CD4-positive, alpha-beta memory T cell (primary cell): ENCODE measurements around the gene SLC8A3. TPM values are rescaled to one million over a fixed set of nuclear protein-coding genes. Genes with fewer than 3 reads are reported as not detected.
A peak's percentile ranks its signal among the peaks of the same experiment; 100 is the strongest.

Source experiments
- CTCF ChIA-PET: fragments of 350-600 bp; sonication (Branson Sonifier 250); formaldehyde crosslinking; loops from one replicate; lab custom pipeline; 2021; ENCODE audit warnings: inconsistent platforms; ENCODE audit not compliant: partially characterized antibody; lab: Charles Lee
- POLR2A ChIA-PET: fragments of 350-600 bp; sonication (Branson Sonifier 250); formaldehyde crosslinking; loops from one replicate; lab custom pipeline; 2021; ENCODE audit not compliant: partially characterized antibody; lab: Charles Lee
- DNase-seq, 5 donors: peaks; one replicate each; pipeline versions ENCODE4 v3.0.0 to v3.0.0-alpha.2; 2020 to 2022; ENCODE audit warnings: mixed read lengths in 1 of 5
- H3K27ac ChIP-seq: one replicate; pipeline ENCODE4 v1.7.0; 2013; ENCODE audit warnings: low read depth, low read length
- H3K27me3 ChIP-seq: 2 replicates; pipeline ENCODE4 v1.7.0; 2013; ENCODE audit warnings: mild to moderate bottlenecking, low read length, moderate library complexity; ENCODE audit not compliant: insufficient read depth
- H3K36me3 ChIP-seq: 2 replicates; pipeline ENCODE4 v1.7.0; 2013; ENCODE audit warnings: mild to moderate bottlenecking, low read length, moderate library complexity; ENCODE audit not compliant: insufficient read depth
- H3K4me1 ChIP-seq: 2 replicates; pipeline ENCODE4 v1.7.0; 2013; ENCODE audit warnings: mild to moderate bottlenecking, low read length, moderate library complexity; ENCODE audit not compliant: insufficient read depth
- H3K4me3 ChIP-seq, 2 donors: one replicate each; pipeline ENCODE4 v1.7.0; 2013; ENCODE audit warnings: low read length in 2 of 2, mild to moderate bottlenecking in 1 of 2
- H3K9me3 ChIP-seq, 2 donors: one replicate each; pipeline ENCODE4 v1.7.0; 2013; ENCODE audit warnings: low read length in 2 of 2, control low read depth in 1 of 2; ENCODE audit not compliant: control insufficient read depth in 1 of 2
- H3K27ac Mint-ChIP-seq, 7 donors: one replicate each; pipeline ENCODE4 v1.8.0; 2020 to 2021; ENCODE audit warnings: mixed read lengths in 7 of 7, mild to moderate bottlenecking in 6 of 7, inconsistent platforms in 3 of 7, moderate library complexity in 3 of 7
- H3K27me3 Mint-ChIP-seq, 2 donors: one replicate each; pipeline ENCODE4 v1.8.0; 2020 to 2021; ENCODE audit warnings: mixed read lengths in 2 of 2
- H3K36me3 Mint-ChIP-seq, 2 donors: one replicate each; pipeline ENCODE4 v1.8.0; 2020 to 2021; ENCODE audit warnings: mixed read lengths in 2 of 2, inconsistent platforms in 1 of 2, mild to moderate bottlenecking in 1 of 2
- H3K4me1 Mint-ChIP-seq, 4 donors: one replicate each; pipeline ENCODE4 v1.8.0; 2020 to 2021; ENCODE audit warnings: mixed read lengths in 4 of 4, mild to moderate bottlenecking in 1 of 4
- H3K4me3 Mint-ChIP-seq, 8 donors: one replicate each; pipeline ENCODE4 v1.8.0; 2020 to 2021; ENCODE audit warnings: mixed read lengths in 8 of 8, mild to moderate bottlenecking in 7 of 8, moderate library complexity in 6 of 8, inconsistent platforms in 3 of 8
- H3K9me3 Mint-ChIP-seq, 8 donors: one replicate each; pipeline ENCODE4 v1.8.0; 2020 to 2021; ENCODE audit warnings: mixed read lengths in 8 of 8, mild to moderate bottlenecking in 5 of 8, inconsistent platforms in 3 of 8, moderate library complexity in 1 of 8
- intact Hi-C: fragments of 100-400 bp; cut with micrococcal nuclease; formaldehyde crosslinking; loops from one replicate; pipeline ENCODE4 v1.15.1; 2023
- polyA plus RNA-seq, 2 donors: library from polyadenylated mRNA; unstranded; fragments of 300-500 nt; fragmentation: Illumina TruSeq; gene quantifications; one replicate each; pipeline ENCODE4 v1.2.3, GENCODE V29; 2021
- total RNA-seq, 2 experiments: library from RNA; stranded (reverse); gene quantifications; one replicate each; pipeline ENCODE4 v1.2.3, GENCODE V29; 2021

The SLC8A3 gene
- total and polyA plus RNA-seq, 4 experiments from 2014 or later = not detected

- no peak for DNase-seq
- H3K9me3 Mint-ChIP-seq = no peaks in the 10 kb centered on the region
Measured at GRCh38 chr14:70077005-70077404, 111.7 kb downstream of the SLC8A3 start.

DNA sequence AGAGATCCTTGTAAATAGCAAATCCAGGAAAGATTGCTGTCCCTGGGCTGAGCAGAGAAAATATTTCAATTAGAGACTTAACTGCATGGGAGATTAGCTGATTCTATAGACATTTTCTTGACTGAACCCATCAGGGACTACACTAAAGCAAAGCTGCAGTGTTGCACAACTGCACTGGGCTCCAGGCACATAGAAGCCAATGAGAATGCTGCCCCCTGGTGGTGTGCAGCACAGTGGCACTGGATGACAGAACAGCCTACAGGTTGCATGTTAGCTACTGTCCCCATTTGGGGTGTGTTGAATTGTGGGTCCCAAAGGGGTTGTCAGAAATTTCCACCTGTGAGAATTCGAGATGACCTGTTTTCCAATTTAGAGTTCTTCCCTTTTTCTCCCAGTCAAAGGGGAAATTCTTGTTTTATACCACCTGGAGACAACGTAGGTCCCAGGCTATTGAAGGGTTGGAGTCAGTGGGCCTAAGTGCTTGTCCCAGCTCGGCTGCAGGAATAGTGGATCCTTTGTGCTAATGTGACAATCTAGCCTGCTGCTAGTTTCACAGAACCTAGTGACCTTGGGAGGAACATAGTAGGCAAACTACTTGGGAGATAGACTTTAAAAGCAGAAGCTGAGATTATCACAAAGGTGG lies 114.7 kb downstream of the SLC8A3 start:
- CTCF ChIA-PET = interaction anchor here (1.2 kb wide), 1 partner anchor 256 kb away, joined by 5 read pairs; no protein-coding TSS in a partner anchor
- Mint-ChIP-seq H3K9me3 (no peaks in the 10 kb centered on the region), H3K27ac (no peak overlapping the region), H3K4me1 (no peaks in the 10 kb centered on the region), H3K4me3 (no peak overlapping the region), H3K27me3 (peaks cover 8 to 24% of the 10 kb centered on the region in 2 donors), H3K36me3 (no peaks in the 10 kb centered on the region)
- Histone ChIP-seq H3K27me3 (no peaks in the 10 kb centered on the region), H3K27ac (no peak overlapping the region), H3K4me3 (no peak overlapping the region), H3K4me1 (no peaks in the 10 kb centered on the region), H3K36me3 (no peaks in the 10 kb centered on the region), H3K9me3 (no peaks in the 10 kb centered on the region)
- intact Hi-C loops = no loop called here
- DNase-seq = peak in 3 of 5 donors; percentile 4 to 10 (median 7)
- POLR2A ChIA-PET = no interaction called here

More at GRCh38 chr14:70077005-70077404, 111.7 kb downstream of the SLC8A3 start:
- no peak overlapping the region for H3K4me3 ChIP-seq
- H3K4me1 ChIP-seq = no peaks in the 10 kb centered on the region
- no peaks in the 10 kb centered on the region for H3K9me3 ChIP-seq
- Mint-ChIP-seq H3K27me3 (peaks cover 11 to 33% of the 10 kb centered on the region in 2 donors), H3K36me3 (no peaks in the 10 kb centered on the region), H3K4me1 (no peaks in the 10 kb centered on the region), H3K4me3 (no peak overlapping the region), H3K27ac (no peak overlapping the region)
- ChIA-PET CTCF (no interaction called here), POLR2A (no interaction called here)
- H3K27ac ChIP-seq = no peak overlapping the region
- no peaks in the 10 kb centered on the region for H3K36me3 ChIP-seq
- intact Hi-C loops = no loop called here
- no peaks in the 10 kb centered on the region for H3K27me3 ChIP-seq

DNA sequence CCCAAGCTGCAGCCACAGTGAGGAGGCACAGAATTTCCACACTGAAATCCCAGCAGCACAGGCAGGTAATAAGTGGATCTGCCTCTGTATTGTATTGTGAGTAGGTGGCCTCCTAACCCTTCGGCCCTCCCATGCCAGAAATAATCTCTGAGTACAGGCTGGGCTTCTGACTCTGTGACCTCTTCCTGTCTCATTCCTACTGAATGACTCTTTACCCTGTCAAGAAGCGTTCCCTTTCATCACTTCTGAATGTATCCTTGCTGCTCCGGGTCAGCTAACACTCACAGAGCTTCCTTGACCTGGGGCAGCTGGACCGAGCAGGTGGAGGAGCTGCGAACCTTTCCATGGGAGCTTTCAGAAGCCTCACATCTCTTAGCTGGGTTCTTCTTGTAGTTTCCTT lies 119.6 kb downstream of the SLC8A3 start:
- no peaks in the 10 kb centered on the region for H3K4me1 ChIP-seq
- intact Hi-C loops = no loop called here
- H3K9me3 ChIP-seq = no peaks in the 10 kb centered on the region
- no peaks in the 10 kb centered on the region for H3K9me3 Mint-ChIP-seq
- H3K36me3 ChIP-seq = no peaks in the 10 kb centered on the region
- CTCF ChIA-PET = no interaction called here
- H3K27me3 ChIP-seq = no peaks in the 10 kb centered on the region
- no peaks in the 10 kb centered on the region for H3K4me1 Mint-ChIP-seq
- H3K27ac Mint-ChIP-seq = no peak overlapping the region
- H3K27me3 Mint-ChIP-seq = peaks cover 6 to 17% of the 10 kb centered on the region in 2 donors
- no peak overlapping the region for H3K4me3 Mint-ChIP-seq
- no peak overlapping the region for H3K27ac ChIP-seq
- no peak overlapping the region for H3K4me3 ChIP-seq
- POLR2A ChIA-PET = no interaction called here
- no peaks in the 10 kb centered on the region for H3K36me3 Mint-ChIP-seq
- DNase-seq = no peak

GRCh38 chr14:70067810-70068209 lies 120.9 kb downstream of the SLC8A3 start:
- Mint-ChIP-seq H3K9me3 (no peaks in the 10 kb centered on the region), H3K4me3 (no peak overlapping the region)
- POLR2A ChIA-PET = no interaction called here

DNA sequence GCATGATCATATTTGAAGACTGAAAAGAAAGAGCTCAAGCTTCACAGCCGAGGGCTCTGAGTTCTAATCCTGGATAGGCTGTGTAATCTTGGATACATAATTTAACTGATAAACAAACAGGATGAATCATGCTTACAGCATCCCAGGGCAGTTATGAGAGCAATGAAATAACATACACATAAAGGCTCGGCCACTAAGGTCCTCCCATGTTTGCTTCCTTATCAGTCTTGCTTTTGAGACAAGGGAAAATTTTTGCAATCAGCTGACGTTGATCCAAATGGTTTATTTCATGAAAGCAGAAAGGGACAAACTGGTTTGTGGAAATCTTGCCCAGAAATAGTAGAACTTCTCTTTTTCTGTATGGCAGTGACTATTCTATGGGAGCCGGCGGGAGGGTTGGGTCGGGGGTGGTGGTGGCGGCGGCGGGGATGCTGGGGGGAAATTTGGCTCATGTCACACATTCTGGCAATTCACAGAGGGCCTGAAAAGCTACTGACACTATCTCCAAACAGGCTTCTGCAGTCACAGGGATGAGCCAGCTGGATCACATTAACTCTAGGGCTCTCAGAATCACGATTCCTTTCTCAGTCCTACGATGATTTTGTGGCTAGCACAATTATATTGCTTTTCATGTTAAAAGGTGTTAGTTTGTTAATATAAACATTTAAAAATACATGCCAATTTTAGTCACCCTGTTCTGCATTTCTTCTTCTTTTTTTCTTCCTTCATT lies 124.5 kb downstream of the SLC8A3 start:
- Histone ChIP-seq H3K27me3 (no peaks in the 10 kb centered on the region), H3K27ac (no peak overlapping the region), H3K36me3 (no peaks in the 10 kb centered on the region), H3K4me1 (no peaks in the 10 kb centered on the region), H3K9me3 (no peaks in the 10 kb centered on the region), H3K4me3 (no peak overlapping the region)
- Mint-ChIP-seq H3K4me3 (no peak overlapping the region), H3K4me1 (no peaks in the 10 kb centered on the region), H3K27me3 (peaks cover 9 to 23% of the 10 kb centered on the region in 2 donors), H3K9me3 (no peaks in the 10 kb centered on the region), H3K36me3 (no peaks in the 10 kb centered on the region), H3K27ac (no peak overlapping the region)
- ChIA-PET CTCF (no interaction called here), POLR2A (no interaction called here)
- no peak for DNase-seq
- intact Hi-C loops = no loop called here

More at GRCh38 chr14:70067810-70068209, 120.9 kb downstream of the SLC8A3 start:
- no peaks in the 10 kb centered on the region for H3K27me3 ChIP-seq
- Mint-ChIP-seq H3K27ac (no peak overlapping the region), H3K27me3 (peaks cover 6 to 21% of the 10 kb centered on the region in 2 donors), H3K36me3 (no peaks in the 10 kb centered on the region), H3K4me1 (no peaks in the 10 kb centered on the region)
- no peaks in the 10 kb centered on the region for H3K4me1 ChIP-seq
- H3K9me3 ChIP-seq = no peaks in the 10 kb centered on the region
- no peak overlapping the region for H3K4me3 ChIP-seq
- intact Hi-C loops = no loop called here
- DNase-seq = no peak
- no peak overlapping the region for H3K27ac ChIP-seq
- CTCF ChIA-PET = no interaction called here
- no peaks in the 10 kb centered on the region for H3K36me3 ChIP-seq

- no peak overlapping the region for H3K4me3 ChIP-seq
- Mint-ChIP-seq H3K4me3 (peak overlapping the region in 1 of 8 donors; percentile 1), H3K36me3 (no peaks in the 10 kb centered on the region), H3K27me3 (peaks cover 17 to 36% of the 10 kb centered on the region in 2 donors), H3K4me1 (no peaks in the 10 kb centered on the region), H3K27ac (no peak overlapping the region), H3K9me3 (peaks cover 0 to 3% (median 0%) of the 10 kb centered on the region in 8 donors)
- no peak overlapping the region for H3K27ac ChIP-seq
- no peaks in the 10 kb centered on the region for H3K27me3 ChIP-seq
- H3K36me3 ChIP-seq = no peaks in the 10 kb centered on the region
- H3K9me3 ChIP-seq = no peaks in the 10 kb centered on the region
- intact Hi-C loops = no loop called here
- ChIA-PET POLR2A (no interaction called here), CTCF (no interaction called here)
- DNase-seq = no peak
- no peaks in the 10 kb centered on the region for H3K4me1 ChIP-seq
Measured at GRCh38 chr14:70061108-70061507, 127.6 kb downstream of the SLC8A3 start.

- no peak overlapping the region for H3K4me3 Mint-ChIP-seq
- POLR2A ChIA-PET = no interaction called here
- CTCF ChIA-PET = no interaction called here
- DNase-seq = no peak
- H3K4me1 Mint-ChIP-seq = no peaks in the 10 kb centered on the region
- Histone ChIP-seq H3K27me3 (no peaks in the 10 kb centered on the region), H3K4me3 (no peak overlapping the region), H3K36me3 (no peaks in the 10 kb centered on the region), H3K27ac (no peak overlapping the region), H3K9me3 (no peaks in the 10 kb centered on the region), H3K4me1 (no peaks in the 10 kb centered on the region)
- peaks cover 0 to 3% (median 0%) of the 10 kb centered on the region in 8 donors for H3K9me3 Mint-ChIP-seq
- H3K36me3 Mint-ChIP-seq = no peaks in the 10 kb centered on the region
- no peak overlapping the region for H3K27ac Mint-ChIP-seq
- peaks cover 14 to 35% of the 10 kb centered on the region in 2 donors for H3K27me3 Mint-ChIP-seq
- intact Hi-C loops = no loop called here
Measured at GRCh38 chr14:70059545-70059944, 129.2 kb downstream of the SLC8A3 start.
